Stimulated activated CD8-positive, alpha-beta memory T cell treated with anti-CD3 and anti-CD28 coated beads, Interleukin-4, amount 100 ng/mL, for 48 hours (primary cell): ENCODE results near the gene AFF3.
"Not testable (repeated sequence)": the region's sequence is repeated elsewhere in the genome, so short reads cannot be mapped to it uniquely, and the experiment has no call there.

ENCODE experiments used
- DNase-seq: peaks from one replicate; pipeline ENCODE4 v3.0.0-alpha.2; 2020

AFF3 gene

GRCh38 chr2:100106460-100106859 is 35.9 kb downstream of the AFF3 start:
- DNase-seq, result no peak

- no peak for DNase-seq
Observed at GRCh38 chr2:100105678-100106054, 36.7 kb downstream of the AFF3 start.

GRCh38 chr2:100104718-100105677 is 37.4 kb downstream of the AFF3 start:
- peak; percentile 25 for DNase-seq

- not testable (repeated sequence) for DNase-seq
Observed at GRCh38 chr2:100104265-100104664, 38.1 kb downstream of the AFF3 start.

- not testable (repeated sequence) for DNase-seq
Observed at GRCh38 chr2:100103527-100104252, 38.7 kb downstream of the AFF3 start.

- not testable (repeated sequence) for DNase-seq
Observed at GRCh38 chr2:100102466-100103180, 39.8 kb downstream of the AFF3 start.

- DNase-seq, result not testable (repeated sequence)
Observed at GRCh38 chr2:100098855-100099254, 43.5 kb downstream of the AFF3 start.

- not testable (repeated sequence) for DNase-seq
Observed at GRCh38 chr2:100097611-100098294, 44.6 kb downstream of the AFF3 start.

GRCh38 chr2:100095845-100096244 is 46.5 kb downstream of the AFF3 start:
- DNase-seq, result not testable (repeated sequence)

- not testable (repeated sequence) for DNase-seq
Observed at GRCh38 chr2:100091807-100092206, 50.6 kb downstream of the AFF3 start.

GRCh38 chr2:100085744-100086143 is 56.6 kb downstream of the AFF3 start:
- not testable (repeated sequence) for DNase-seq

GRCh38 chr2:100083421-100084216 is 58.8 kb downstream of the AFF3 start:
- DNase-seq, result not testable (repeated sequence)

- not testable (repeated sequence) for DNase-seq
Observed at GRCh38 chr2:100082302-100082978, 60.0 kb downstream of the AFF3 start.

GRCh38 chr2:100077935-100078334 is 64.5 kb downstream of the AFF3 start:
- DNase-seq, result no peak

- no peak for DNase-seq
Observed at GRCh38 chr2:100077456-100077855, 64.9 kb downstream of the AFF3 start.

- DNase-seq, result no peak
Observed at GRCh38 chr2:100075532-100075931, 66.9 kb downstream of the AFF3 start.

- no peak for DNase-seq
Observed at GRCh38 chr2:100073110-100073509, 69.3 kb downstream of the AFF3 start.

- DNase-seq, result no peak
Observed at GRCh38 chr2:100072503-100072902, 69.9 kb downstream of the AFF3 start.

GRCh38 chr2:100071335-100072043 is 70.9 kb downstream of the AFF3 start:
- no peak for DNase-seq

- no peak for DNase-seq
Observed at GRCh38 chr2:100070078-100070477, 72.3 kb downstream of the AFF3 start.
